H1 (cell line): ENCODE data around the gene MYBPH. TPM values are rescaled to one million over a fixed set of nuclear protein-coding genes. Genes with fewer than 3 reads are reported as not detected.

ENCODE experiments used
- CTCF ChIA-PET: fragments of 300-600 bp; sonication (Branson Sonifier 250); formaldehyde crosslinking; loops from one replicate; lab custom pipeline; 2021; ENCODE audit not compliant: partially characterized antibody; lab: Charles Lee
- POLR2A ChIA-PET: fragments of 300-600 bp; sonication (Branson Sonifier 250); formaldehyde crosslinking; loops from one replicate; lab custom pipeline; 2021; ENCODE audit warnings: inconsistent platforms; ENCODE audit not compliant: partially characterized antibody; lab: Charles Lee
- DNase-seq, 2 experiments: peaks; one replicate each; pipeline versions ENCODE4 v3.0.0 to v3.0.0-alpha.2; 2010 to 2022; ENCODE audit warnings: low spot score in 2 of 2, low read depth in 1 of 2, mixed read lengths in 1 of 2
- FAIRE-seq: peaks from 2 replicates; lab custom pipeline; 2011; peaks lifted over from hg19 to GRCh38; lab: Jason Lieb, UNC
- H2AFZ ChIP-seq: 2 replicates; pipeline ENCODE4 v1.8.1; 2012; ENCODE audit warnings: low read length, inconsistent platforms
- H2AK5ac ChIP-seq: 2 replicates; pipeline ENCODE4 v1.6.1; 2013; ENCODE audit warnings: low read depth, low read length
- H2BK120ac ChIP-seq: replicated peaks from 2 replicates; pipeline ENCODE3; 2013; ENCODE audit warnings: low read depth, low read length, inconsistent platforms
- H2BK12ac ChIP-seq: 2 replicates; pipeline ENCODE4 v1.6.1; 2013; ENCODE audit warnings: low read depth, low read length
- H2BK15ac ChIP-seq: 2 replicates; pipeline ENCODE4 v1.6.1; 2013; ENCODE audit warnings: low read length
- H2BK20ac ChIP-seq: 2 replicates; pipeline ENCODE4 v1.6.1; 2013; ENCODE audit warnings: low read length
- H2BK5ac ChIP-seq: 2 replicates; pipeline ENCODE4 v1.6.1; 2013; ENCODE audit warnings: low read depth, low read length
- H3K14ac ChIP-seq: 2 replicates; pipeline ENCODE4 v1.6.1; 2013; ENCODE audit warnings: inconsistent platforms; ENCODE audit not compliant: insufficient read length
- H3K18ac ChIP-seq: 2 replicates; pipeline ENCODE4 v1.6.1; 2013; ENCODE audit warnings: low read length; ENCODE audit errors: extremely low read depth
- H3K23ac ChIP-seq: 2 replicates; pipeline ENCODE4 v1.6.1; 2013; ENCODE audit warnings: inconsistent platforms; ENCODE audit not compliant: insufficient read length
- H3K23me2 ChIP-seq: 2 replicates; pipeline ENCODE4 v1.6.1; 2013; ENCODE audit warnings: low read depth, low read length
- H3K27ac ChIP-seq: 2 replicates; pipeline ENCODE4 v1.6.1; 2011; ENCODE audit warnings: low read depth, low read length, inconsistent platforms
- H3K27me3 ChIP-seq, 4 experiments: replicated peaks in 1 of 4; 1 replicate in 1 of 4; 2 replicates in 3 of 4; pipeline versions ENCODE4 v1.6.1 to v1.8.1; 2011 to 2013; ENCODE audit warnings: low read length in 3 of 4, mild to moderate bottlenecking in 3 of 4, inconsistent platforms in 2 of 4, mixed read lengths in 2 of 4, moderate library complexity in 1 of 4; ENCODE audit not compliant: control insufficient read depth in 3 of 4, insufficient read depth in 3 of 4; ENCODE audit errors: extremely low read depth in 1 of 4
- H3K36me3 ChIP-seq, 4 experiments: 2 replicates each; pipeline versions ENCODE4 v1.6.1 to v1.8.1; 2011 to 2013; ENCODE audit warnings: mild to moderate bottlenecking in 4 of 4, low read length in 3 of 4, moderate library complexity in 2 of 4, control low read depth in 1 of 4, inconsistent platforms in 1 of 4; ENCODE audit not compliant: insufficient read depth in 4 of 4, control insufficient read depth in 2 of 4
- H3K4ac ChIP-seq: replicated peaks from 2 replicates; pipeline ENCODE3; 2013; ENCODE audit warnings: low read length, low read depth, mixed read lengths, inconsistent platforms; ENCODE audit not compliant: insufficient read length
- H3K4me1 ChIP-seq, 4 experiments: replicated peaks in 1 of 4; 1 replicate in 1 of 4; 2 replicates in 3 of 4; pipeline versions ENCODE4 v1.6.1 to v1.8.1; 2011 to 2013; ENCODE audit warnings: low read length in 3 of 4, inconsistent platforms in 2 of 4, mixed read lengths in 1 of 4; ENCODE audit not compliant: insufficient read depth in 4 of 4, control insufficient read depth in 3 of 4
- H3K4me2 ChIP-seq, 2 experiments: 2 replicates each; pipeline versions ENCODE4 v1.6.1 to v1.8.1; 2011 to 2013; ENCODE audit warnings: low read depth in 2 of 2, low read length in 2 of 2, control low read depth in 1 of 2, inconsistent platforms in 1 of 2, mild to moderate bottlenecking in 1 of 2; ENCODE audit not compliant: insufficient read depth in 1 of 2
- H3K4me3 ChIP-seq, 4 experiments: fragments of 200-600, 300-600 bp in 1 of 4; sonication (generic), shearing (Covaris generic), sonication (Bioruptor Twin) in 1 of 4; 2 replicates each; pipeline versions ENCODE4 v1.5.1 to v1.8.1; 2011 to 2016; ENCODE audit warnings: low read length in 4 of 4, low read depth in 3 of 4, control low read depth in 2 of 4, inconsistent platforms in 2 of 4, mild to moderate bottlenecking in 2 of 4, mixed read lengths in 1 of 4, moderate library complexity in 1 of 4; ENCODE audit not compliant: insufficient read depth in 2 of 4; ENCODE audit errors: extremely low read depth in 1 of 4
- H3K56ac ChIP-seq: replicated peaks from 2 replicates; pipeline ENCODE3; 2013; ENCODE audit warnings: low read depth, mild to moderate bottlenecking, mixed read lengths, low read length, inconsistent platforms; ENCODE audit not compliant: insufficient read length
- H3K79me1 ChIP-seq: 2 replicates; pipeline ENCODE4 v1.6.1; 2013; ENCODE audit warnings: low read depth, low read length, control low read depth
- H3K79me2 ChIP-seq, 2 experiments: 2 replicates each; pipeline versions ENCODE4 v1.6.1 to v1.8.1; 2012 to 2013; ENCODE audit warnings: low read length in 2 of 2, mild to moderate bottlenecking in 2 of 2, inconsistent platforms in 1 of 2; ENCODE audit not compliant: insufficient read depth in 2 of 2, control insufficient read depth in 1 of 2
- H3K9ac ChIP-seq, 4 experiments: replicated peaks in 1 of 4; 1 replicate in 1 of 4; 2 replicates in 3 of 4; pipeline versions ENCODE4 v1.6.1 to v1.8.1; 2011 to 2013; ENCODE audit warnings: low read depth in 3 of 4, low read length in 3 of 4, control low read depth in 2 of 4, mild to moderate bottlenecking in 2 of 4, moderate library complexity in 2 of 4, inconsistent platforms in 1 of 4; ENCODE audit errors: extremely low read depth in 1 of 4
- H3K9me3 ChIP-seq, 2 experiments: 2 replicates each; pipeline versions ENCODE4 v1.6.1 to v1.8.1; 2012 to 2013; ENCODE audit warnings: mild to moderate bottlenecking in 2 of 2, moderate library complexity in 2 of 2, control low read depth in 1 of 2, inconsistent platforms in 1 of 2, low read depth in 1 of 2, low read length in 1 of 2, mixed read lengths in 1 of 2; ENCODE audit not compliant: insufficient read depth in 2 of 2
- H4K20me1 ChIP-seq, 2 experiments: replicated peaks in 1 of 2; 2 replicates each; pipeline versions ENCODE3 to v1.8.1; 2011 to 2013; ENCODE audit warnings: inconsistent platforms in 2 of 2, low read length in 2 of 2, mild to moderate bottlenecking in 1 of 2; ENCODE audit not compliant: insufficient read depth in 2 of 2, control insufficient read depth in 1 of 2
- H4K5ac ChIP-seq: 2 replicates; pipeline ENCODE4 v1.6.1; 2013; ENCODE audit warnings: low read length, low read depth, mixed read lengths, inconsistent platforms; ENCODE audit not compliant: insufficient read length
- H4K8ac ChIP-seq: 2 replicates; pipeline ENCODE4 v1.8.0; 2013; ENCODE audit warnings: mild to moderate bottlenecking, moderate library complexity, low read length, inconsistent platforms; ENCODE audit not compliant: insufficient read depth; ENCODE audit errors: extremely low read depth
- H4K91ac ChIP-seq: replicated peaks from 2 replicates; pipeline ENCODE3; 2013; ENCODE audit warnings: low read length, mixed read lengths, inconsistent platforms; ENCODE audit not compliant: insufficient read length
- BACH1 ChIP-seq: IDR thresholded peaks from 2 replicates; pipeline ENCODE4 v1.6.1; 2012; ENCODE audit warnings: low read length, improper control_type of control experiment
- CBX8 ChIP-seq: fragments of 300-800, 300-1000 bp; sonication (generic); IDR thresholded peaks from 2 replicates; pipeline ENCODE4 v1.7.1; 2016; ENCODE audit warnings: low read depth, low read length, borderline replicate concordance
- CHD1 ChIP-seq: IDR thresholded peaks from 2 replicates; pipeline ENCODE4 v1.6.1; 2012; ENCODE audit warnings: low read depth, low read length, improper control_type of control experiment
- SAP30 ChIP-seq: fragments of 300-600 bp; sonication (generic); IDR thresholded peaks from 2 replicates; pipeline ENCODE4 v1.7.1; 2012; ENCODE audit warnings: low read length, moderate library complexity, mild to moderate bottlenecking, inconsistent platforms; ENCODE audit not compliant: insufficient read depth, insufficient replicate concordance
- SUZ12 ChIP-seq: fragments of 200-600 bp; sonication (generic); IDR thresholded peaks from 2 replicates; pipeline ENCODE4 v1.6.1; 2012; ENCODE audit warnings: mild to moderate bottlenecking, inconsistent platforms, low read length, moderate library complexity, mixed read lengths
- USF2 ChIP-seq: IDR thresholded peaks from 2 replicates; pipeline ENCODE4 v1.6.1; 2011; ENCODE audit warnings: low read length, improper control_type of control experiment
- WGBS, 2 experiments: shearing (Covaris generic) in 1 of 2; methylation state at CpG; one replicate each; pipeline versions ENCODE4 v1.1.6 to v1.1.7; 2013 to 2015; ENCODE audit warnings: low lambda C conversion rate in 2 of 2, mixed read lengths in 2 of 2, inconsistent platforms in 1 of 2, low coverage in 1 of 2, missing lambda C conversion rate in 1 of 2; ENCODE audit not compliant: insufficient replicate concordance in 2 of 2, insufficient coverage in 1 of 2, insufficient read length in 1 of 2; ENCODE audit errors: extremely low coverage in 1 of 2, missing lambda C conversion rate in 1 of 2; 5-methylcytosine and 5-hydroxymethylcytosine counted together
- polyA plus RNA-seq, 7 experiments: library from polyadenylated mRNA; depleted of rRNA in 3 of 7; stranded (reverse) in 5 of 7; unstranded in 2 of 7; fragments of >200 nt in 5 of 7; fragments of 200-250 nt in 2 of 7; gene quantifications; 1 replicate in 5 of 7; 2 replicates in 1 of 7; 4 replicates in 1 of 7; pipeline versions ENCODE4 v1.2.1 to v1.2.3, GENCODE V29; 2011 to 2013; ENCODE audit warnings: missing spikeins in 2 of 7, mixed read lengths in 2 of 7
- total RNA-seq: library from RNA; stranded (reverse); fragmentation: NEBNext Ultra II Directional; extraction: Animal tissue kit (Norgen Biotek cat#: 25700); gene quantifications from 2 replicates; pipeline ENCODE4 v1.2.1, GENCODE V29; 2021

The MYBPH gene
- total and polyA plus RNA-seq, 2 of the 8 experiments (the other 6 are each of a cell fraction or from before 2014, with no cell fraction given) = not detected

- no peak for FAIRE-seq
- Histone ChIP-seq H2BK12ac (peak overlapping the region; percentile 71; the same call in 1 of the 2 replicates), H3K9ac (no peak overlapping the region), H2BK20ac (no peak overlapping the region), H2BK120ac (no peak overlapping the region), H3K18ac (no peak overlapping the region), H2AFZ (peak overlapping the region; percentile 80; the same call in 1 of the 2 replicates), H2BK5ac (no peak overlapping the region), H4K5ac (no peak overlapping the region), H3K9me3 (no peaks in the 10 kb centered on the region), H3K79me1 (no peaks in the 10 kb centered on the region), H3K36me3 (no peaks in the 10 kb centered on the region), H3K4me1 (peaks cover 3 to 23% (median 13%) of the 10 kb centered on the region in 4 experiments), H4K8ac (0 out of 2 replicates have a peak overlapping the region, but pooled peaks have one; percentile 66), H4K20me1 (no peaks in the 10 kb centered on the region), H3K79me2 (no peaks in the 10 kb centered on the region), H3K27me3 (peaks cover 5 to 32% (median 18%) of the 10 kb centered on the region in 4 experiments), H3K4me3 (peak overlapping the region; percentile 16 to 64 (median 56)), H4K91ac (peak overlapping the region; percentile 69), H3K27ac (no peak overlapping the region), H3K14ac (no peak overlapping the region), H2BK15ac (0 out of 2 replicates have a peak overlapping the region, but pooled peaks have one; percentile 90), H2AK5ac (no peak overlapping the region), H3K4ac (no peak overlapping the region), H3K23me2 (peaks cover 2% of the 10 kb centered on the region; the same call in 1 of the 2 replicates), H3K56ac (no peak overlapping the region), H3K23ac (no peak overlapping the region), H3K4me2 (peak overlapping the region; percentile 62 to 83)
- POLR2A ChIA-PET = interaction anchor here (1.2 to 1.6 kb wide), 4 partner anchors 8 to 69 kb away, joined by 4 to 8 read pairs (median 6); no protein-coding TSS in a partner anchor
- CTCF ChIA-PET = interaction anchor here (0.6 to 49.1 kb wide), 25 partner anchors 8 to 348 kb away, joined by 3 to 1071 read pairs (median 4); partner anchors contain the start of genes CHI3L1, MYBPH, MYOG and PPFIA4
- DNase-seq = no peak
- no peak for TF ChIP-seq BACH1
- TF ChIP-seq CHD1 = no peak
- TF ChIP-seq SUZ12 = no peak
- no peak for TF ChIP-seq USF2
- TF ChIP-seq SAP30 = no peak
- TF ChIP-seq CBX8 = no peak
- WGBS, 2 experiments = 12% methylated on average over 7 of the region's 7 CpGs; no CpG with 5 or more reads in 1 of the 2 experiments
These were observed 47.3 kb downstream of the MYBPH start for GRCh38 chr1:203128431-203128715.
